HepG2 (cell line): ENCODE measurements around the gene UBE2E1. TPM values are rescaled to one million over a fixed set of nuclear protein-coding genes. Genes with fewer than 3 reads are reported as not detected.

Source experiments
- ATAC-seq: fragments of 200-7000 bp; cut with Tn5 transposase; 3 replicates; pipeline ENCODE4 v1.9.1; 2020; ENCODE audit warnings: mild to moderate bottlenecking, moderate library complexity
- BruUV-seq: library from RNA; stranded (reverse); fragments of 400-500 nt; replicated peaks from 2 replicates; lab custom pipeline; 2021; lab: Mats Ljungman, UMichigan
- CTCF ChIA-PET: fragments of 300-600 bp; formaldehyde crosslinking; extraction: SDS; loops from one replicate; lab custom pipeline; 2021; ENCODE audit warnings: low total read pairs, inconsistent platforms, low intra/inter-chr PET ratio; lab: Yijun Ruan, JAX
- POLR2A ChIA-PET: fragments of 350-600 bp; sonication (Branson Sonifier 250); formaldehyde crosslinking; loops from one replicate; lab custom pipeline; 2020; ENCODE audit warnings: antibody characterized with exemption, inconsistent platforms; lab: Yijun Ruan, JAX
- DNase-seq: peaks from one replicate; pipeline ENCODE4 v3.0.0-alpha.2; 2015; ENCODE audit warnings: low spot score
- FAIRE-seq: peaks from 3 replicates; lab custom pipeline; 2011; peaks lifted over from hg19 to GRCh38; lab: Jason Lieb, UNC
- H2AFZ ChIP-seq: one replicate; pipeline ENCODE4 v1.6.1; 2011; ENCODE audit warnings: low read length, inconsistent platforms
- H3K27ac ChIP-seq: fragments of 300-600 bp; 3 replicates; pipeline ENCODE4 v1.8.0; 2011; ENCODE audit warnings: mixed run types, mild to moderate bottlenecking, mixed read lengths, low read length, inconsistent platforms; ENCODE audit not compliant: insufficient read depth; ENCODE audit errors: extremely low read length
- H3K27me3 ChIP-seq, 2 experiments: fragments of 200-600 bp in 1 of 2; 2 replicates in 1 of 2; 3 replicates in 1 of 2; pipeline versions ENCODE4 v1.6.0 to v1.8.0; 2011; ENCODE audit warnings: low read length in 2 of 2, mild to moderate bottlenecking in 2 of 2, moderate library complexity in 2 of 2, inconsistent platforms in 1 of 2; ENCODE audit not compliant: insufficient read depth in 2 of 2, control insufficient read depth in 1 of 2
- H3K36me3 ChIP-seq, 2 experiments: fragments of 200-600 bp in 1 of 2; replicated peaks in 1 of 2; 2 replicates in 1 of 2; 3 replicates in 1 of 2; pipeline versions ENCODE4 v1.5.1 to v1.8.0; 2011; ENCODE audit warnings: low read length in 2 of 2, inconsistent platforms in 1 of 2; ENCODE audit not compliant: insufficient read depth in 2 of 2, control insufficient read depth in 1 of 2
- H3K4me1 ChIP-seq: 2 replicates; pipeline ENCODE4 v1.5.1; 2012; ENCODE audit warnings: low read length, inconsistent platforms; ENCODE audit not compliant: insufficient read depth
- H3K4me2 ChIP-seq: 2 replicates; pipeline ENCODE4 v1.6.0; 2011; ENCODE audit warnings: low read depth, low read length, inconsistent platforms
- H3K4me3 ChIP-seq, 3 experiments: fragments of 200-600 bp in 1 of 3; sonication (generic), shearing (Covaris generic) in 1 of 3; replicated peaks in 1 of 3; 2 replicates each; pipeline ENCODE4 v1.5.1; 2011 to 2016; ENCODE audit warnings: low read length in 3 of 3, inconsistent platforms in 2 of 3, low read depth in 2 of 3, mild to moderate bottlenecking in 2 of 3, control low read depth in 1 of 3, mixed read lengths in 1 of 3; ENCODE audit not compliant: insufficient read depth in 1 of 3
- H3K79me2 ChIP-seq: one replicate; pipeline ENCODE4 v1.6.1; 2011; ENCODE audit warnings: low read length, inconsistent platforms; ENCODE audit not compliant: insufficient read depth
- H3K9ac ChIP-seq: 2 replicates; pipeline ENCODE4 v1.6.0; 2011; ENCODE audit warnings: mild to moderate bottlenecking, low read depth, low read length, inconsistent platforms; ENCODE audit not compliant: insufficient read depth
- H3K9me3 ChIP-seq: 2 replicates; pipeline ENCODE4 v1.5.1; 2012; ENCODE audit warnings: mild to moderate bottlenecking, low read length
- H4K20me1 ChIP-seq: 2 replicates; pipeline ENCODE4 v1.6.0; 2011; ENCODE audit warnings: inconsistent platforms, mild to moderate bottlenecking, low read length, moderate library complexity; ENCODE audit not compliant: insufficient read depth
- EHMT2 ChIP-seq: fragments of 200-600 bp; sonication (generic); IDR thresholded peaks from 2 replicates; pipeline ENCODE4 v1.7.0; 2017; ENCODE audit warnings: antibody characterized with exemption, low read depth, low read length, borderline replicate concordance
- ESRRA ChIP-seq: sonication (generic); formaldehyde crosslinking; IDR thresholded peaks from 2 replicates; pipeline ENCODE4 v1.5.1; 2020; ENCODE audit warnings: mild to moderate bottlenecking, low read depth, missing genetic modification reagents
- FOXA3 ChIP-seq: IDR thresholded peaks from 2 replicates; pipeline ENCODE4 v1.6.1; 2016; ENCODE audit warnings: missing genetic modification reagents, missing compliant biosample characterization
- GTF3A ChIP-seq: sonication (generic); formaldehyde crosslinking; conservative IDR thresholded peaks from 2 replicates; pipeline ENCODE4 v1.4.0; 2020; ENCODE audit warnings: mild to moderate bottlenecking, missing genetic modification reagents
- PHB2 ChIP-seq: fragments of 450-650 bp; IDR thresholded peaks from 2 replicates; pipeline ENCODE4 v1.6.1; 2018; ENCODE audit not compliant: partially characterized antibody
- RERE ChIP-seq: IDR thresholded peaks from 2 replicates; pipeline ENCODE4 v1.6.1; 2016; ENCODE audit warnings: low read depth, missing genetic modification reagents, missing compliant biosample characterization
- SOX13 ChIP-seq, 3 experiments: fragments of 450-650 bp in 1 of 3; sonication (generic) in 1 of 3; formaldehyde crosslinking in 1 of 3; IDR thresholded peaks in 2 of 3; conservative IDR thresholded peaks in 1 of 3; 2 replicates each; pipeline versions ENCODE4 v1.5.0 to v1.6.1; 2016 to 2020; ENCODE audit warnings: antibody characterized with exemption in 1 of 3, mild to moderate bottlenecking in 1 of 3, missing compliant biosample characterization in 1 of 3, missing genetic modification reagents in 1 of 3, moderate library complexity in 1 of 3
- SOX5 ChIP-seq: IDR thresholded peaks from 2 replicates; pipeline ENCODE4 v1.6.1; 2016; ENCODE audit warnings: borderline replicate concordance
- TCF7L2 ChIP-seq: IDR thresholded peaks from 2 replicates; pipeline ENCODE4 v1.6.1; 2011; ENCODE audit warnings: mild to moderate bottlenecking, low read depth, low read length, moderate library complexity
- YY1 ChIP-seq: IDR thresholded peaks from 2 replicates; pipeline ENCODE4 v1.6.1; 2011; ENCODE audit warnings: low read length, low read depth, moderate library complexity, mild to moderate bottlenecking; ENCODE audit not compliant: insufficient read depth, insufficient replicate concordance
- ZBTB10 ChIP-seq: sonication (generic); formaldehyde crosslinking; IDR thresholded peaks from 2 replicates; pipeline ENCODE4 v1.4.0; 2020; ENCODE audit warnings: missing genetic modification reagents, borderline replicate concordance
- ZEB1 ChIP-seq: IDR thresholded peaks from 2 replicates; pipeline ENCODE4 v1.6.1; 2012; ENCODE audit warnings: mild to moderate bottlenecking, low read depth, inconsistent platforms; ENCODE audit not compliant: insufficient replicate concordance
- ZKSCAN1 ChIP-seq: fragments of 150-350 bp; IDR thresholded peaks from 2 replicates; pipeline ENCODE4 v1.6.1; 2014; ENCODE audit warnings: low read length
- ZKSCAN8 ChIP-seq: IDR thresholded peaks from 2 replicates; pipeline ENCODE4 v1.6.1; 2016; ENCODE audit warnings: borderline replicate concordance, missing genetic modification reagents, missing compliant biosample characterization
- ZNF34 ChIP-seq: sonication (generic); formaldehyde crosslinking; IDR thresholded peaks from 2 replicates; pipeline ENCODE4 v1.4.0; 2020; ENCODE audit warnings: mild to moderate bottlenecking, missing genetic modification reagents, borderline replicate concordance
- ZNF441 ChIP-seq: sonication (generic); formaldehyde crosslinking; IDR thresholded peaks from 2 replicates; pipeline ENCODE4 v1.7.0; 2021; ENCODE audit warnings: missing genetic modification reagents, borderline replicate concordance
- ZNF580 ChIP-seq: IDR thresholded peaks from 2 replicates; pipeline ENCODE4 v1.6.1; 2016; ENCODE audit warnings: low read depth, borderline replicate concordance
- WGBS: methylation state at CpG from one replicate; pipeline ENCODE4 v1.1.6; 2017; ENCODE audit warnings: low lambda C conversion rate; 5-methylcytosine and 5-hydroxymethylcytosine counted together
- in situ Hi-C: cut with HindIII; loops from 2 replicates; pipeline ENCODE4 v1.10.0; 2017; ENCODE audit warnings: low pct_unique_long_range_greater_than_20kb; ENCODE audit not compliant: extremely low pct_ligation_motif_present
- intact Hi-C: fragments of 100-400 bp; cut with micrococcal nuclease; formaldehyde crosslinking; loops from one replicate; pipeline ENCODE4 v1.10.0; 2022; ENCODE audit not compliant: unreplicated experiment
- polyA plus RNA-seq, 8 experiments: library from polyadenylated mRNA; depleted of rRNA in 3 of 8; stranded (reverse) in 7 of 8; unstranded in 1 of 8; fragments of >200 nt; fragmentation: Illumina TruSeq in 4 of 8; extraction: Trizol in 4 of 8; gene quantifications; 2 replicates each; pipeline versions ENCODE4 v1.2.1 to v1.2.3, GENCODE V29; 2011 to 2016; ENCODE audit warnings: low read depth in 4 of 8, missing spikeins in 1 of 8, mixed read lengths in 1 of 8; ENCODE audit not compliant: insufficient read depth in 1 of 8
- total RNA-seq, 5 experiments: library from RNA; depleted of rRNA; stranded (reverse); fragments of >200 nt; fragmentation: Illumina TruSeq; extraction: Trizol; gene quantifications; 2 replicates each; pipeline ENCODE4 v1.2.3, GENCODE V29; 2016; ENCODE audit warnings: low read depth in 1 of 5

Gene UBE2E1
- total and polyA plus RNA-seq, 2 of the 13 experiments (the other 11 are each of a cell fraction or from before 2014, with no cell fraction given) = 55.4 to 61.8 TPM

- Histone ChIP-seq H3K9me3 (no peaks in the 10 kb centered on the region), H3K4me2 (no peak overlapping the region), H3K27ac (no peak overlapping the region), H3K79me2 (no peaks in the 10 kb centered on the region), H3K36me3 (no peaks in the 10 kb centered on the region), H4K20me1 (no peaks in the 10 kb centered on the region), H3K4me3 (no peak overlapping the region), H2AFZ (no peak overlapping the region), H3K27me3 (peaks cover 0 to 18% of the 10 kb centered on the region in 2 experiments; a peak in 1 of 5 replicates), H3K4me1 (no peaks in the 10 kb centered on the region), H3K9ac (no peak overlapping the region)
- CTCF ChIA-PET = no interaction called here
- no TSS peak for BruUV-seq
- POLR2A ChIA-PET = no interaction called here
- WGBS = 96% methylated on average over 1 of the region's 1 CpG
- FAIRE-seq (no peak), DNase-seq (no peak), ATAC-seq (no peak)
- in situ Hi-C loops = no loop called here
- intact Hi-C loops = no loop called here
- no peak for TF ChIP-seq EHMT2
- no peak for TF ChIP-seq RERE (CRISPR knock-in tag)
- no peak for TF ChIP-seq ZNF441 (CRISPR knock-in tag)
- TF ChIP-seq ZKSCAN1 = no peak
- no peak for TF ChIP-seq ZBTB10
- TF ChIP-seq ZKSCAN8 (CRISPR knock-in tag) = no peak
- no peak for TF ChIP-seq ZEB1
- TF ChIP-seq ESRRA (CRISPR knock-in tag) = no peak
- TF ChIP-seq GTF3A = no peak
- TF ChIP-seq YY1 = no peak
- no peak for TF ChIP-seq ZNF580 (CRISPR knock-in tag)
- no peak for TF ChIP-seq FOXA3 (CRISPR knock-in tag)
- TF ChIP-seq ZNF34 (CRISPR knock-in tag) = no peak
- no peak for TF ChIP-seq PHB2
- TF ChIP-seq TCF7L2 = no peak
- TF ChIP-seq SOX13 (IDR thresholded peaks at IDR 0.05) = no peak
- no peak for TF ChIP-seq SOX13 (CRISPR knock-in tag; conservative IDR thresholded peaks at IDR 0.05 in 1 of 2, IDR thresholded peaks at IDR 0.05 in 1 of 2)
- TF ChIP-seq SOX5 (CRISPR knock-in tag) = no peak
These were observed 24.7 kb upstream of the UBE2E1 start for GRCh38 chr3:23781051-23781450.
